Measurements from ENCODE around the gene SLC31A2. TPM values are rescaled to one million over a fixed set of nuclear protein-coding genes. Genes with fewer than 3 reads are reported as not detected.

The SLC31A2 gene
- total RNA-seq, 1 donor from 2014 or later = 2.1 TPM

DNA sequence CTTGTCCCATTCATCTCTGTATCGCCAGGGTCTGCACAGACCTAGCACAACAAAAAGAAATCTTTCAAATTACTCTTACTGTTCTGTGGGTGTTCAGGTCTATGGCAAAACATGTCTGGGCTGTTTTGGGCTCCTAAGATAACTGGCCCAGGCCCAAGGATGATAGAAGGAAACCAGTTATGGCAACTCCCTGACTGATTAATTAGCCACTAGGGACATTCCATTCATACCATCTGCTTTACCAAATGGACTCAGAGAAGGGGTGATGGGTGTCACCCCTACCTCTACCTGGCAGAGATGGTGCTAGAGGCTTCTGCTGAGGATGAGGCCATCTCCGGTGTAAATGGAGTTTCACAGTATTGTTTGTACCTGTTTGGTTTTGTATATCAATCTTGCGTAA is 1.9 kb downstream of the SLC31A2 start:
- no peak for DNase-seq (ENCODE audit: low spot score)

DNA sequence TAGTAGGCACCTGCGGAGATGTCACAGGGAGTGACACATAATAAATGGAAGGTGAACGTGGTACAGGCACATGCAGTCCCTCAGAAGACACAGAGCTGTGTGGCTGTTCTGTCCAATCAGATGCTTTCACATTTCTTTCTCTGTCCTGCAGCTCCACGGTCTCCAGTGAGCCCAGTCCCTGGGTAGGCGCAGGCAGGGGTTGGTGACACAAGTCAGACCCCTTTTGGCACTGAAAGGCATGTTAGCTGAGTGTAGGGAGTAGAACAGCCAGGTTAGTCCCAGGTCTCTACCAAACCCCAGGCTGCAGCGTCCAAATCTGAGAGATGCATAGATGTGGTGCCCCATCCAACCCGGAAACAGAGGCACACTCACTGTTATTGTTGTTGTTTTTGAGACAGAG is 2.8 kb downstream of the SLC31A2 start:
- Mint-ChIP-seq H3K4me3 (ENCODE audit: unreplicated experiment) (no peak overlapping the region), H3K27me3 (ENCODE audit: unreplicated experiment) (peaks cover 7% of the 10 kb centered on the region), H3K27ac (ENCODE audit: unreplicated experiment) (no peak overlapping the region), H3K9me3 (ENCODE audit: unreplicated experiment) (no peaks in the 10 kb centered on the region), H3K36me3 (ENCODE audit: low read depth, unreplicated experiment) (peaks cover 9% of the 10 kb centered on the region), H3K4me1 (ENCODE audit: unreplicated experiment) (peaks cover 11% of the 10 kb centered on the region)
- DNase-seq (ENCODE audit: low spot score) = no peak
- TF ChIP-seq, protein P1, sequence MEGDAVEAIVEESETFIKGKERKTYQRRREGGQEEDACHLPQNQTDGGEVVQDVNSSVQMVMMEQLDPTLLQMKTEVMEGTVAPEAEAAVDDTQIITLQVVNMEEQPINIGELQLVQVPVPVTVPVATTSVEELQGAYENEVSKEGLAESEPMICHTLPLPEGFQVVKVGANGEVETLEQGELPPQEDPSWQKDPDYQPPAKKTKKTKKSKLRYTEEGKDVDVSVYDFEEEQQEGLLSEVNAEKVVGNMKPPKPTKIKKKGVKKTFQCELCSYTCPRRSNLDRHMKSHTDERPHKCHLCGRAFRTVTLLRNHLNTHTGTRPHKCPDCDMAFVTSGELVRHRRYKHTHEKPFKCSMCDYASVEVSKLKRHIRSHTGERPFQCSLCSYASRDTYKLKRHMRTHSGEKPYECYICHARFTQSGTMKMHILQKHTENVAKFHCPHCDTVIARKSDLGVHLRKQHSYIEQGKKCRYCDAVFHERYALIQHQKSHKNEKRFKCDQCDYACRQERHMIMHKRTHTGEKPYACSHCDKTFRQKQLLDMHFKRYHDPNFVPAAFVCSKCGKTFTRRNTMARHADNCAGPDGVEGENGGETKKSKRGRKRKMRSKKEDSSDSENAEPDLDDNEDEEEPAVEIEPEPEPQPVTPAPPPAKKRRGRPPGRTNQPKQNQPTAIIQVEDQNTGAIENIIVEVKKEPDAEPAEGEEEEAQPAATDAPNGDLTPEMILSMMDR (IDR thresholded peaks at IDR 0.05; ENCODE audit: unreplicated experiment) = no peak

More for the DNA sequence above, 1.9 kb downstream of the SLC31A2 start:
- H3K27ac Mint-ChIP-seq (ENCODE audit: unreplicated experiment) = no peak overlapping the region
- peaks cover 4% of the 10 kb centered on the region for H3K27me3 Mint-ChIP-seq (ENCODE audit: unreplicated experiment)
- TF ChIP-seq, protein P1 (IDR thresholded peaks at IDR 0.05; ENCODE audit: unreplicated experiment) = no peak
- H3K4me1 Mint-ChIP-seq (ENCODE audit: unreplicated experiment) = peaks cover 11% of the 10 kb centered on the region
- H3K9me3 Mint-ChIP-seq (ENCODE audit: unreplicated experiment) = no peaks in the 10 kb centered on the region
- H3K36me3 Mint-ChIP-seq (ENCODE audit: low read depth, unreplicated experiment) = peaks cover under 1% of the 10 kb centered on the region
- peak overlapping the region; percentile 19 for H3K4me3 Mint-ChIP-seq (ENCODE audit: unreplicated experiment)

DNA sequence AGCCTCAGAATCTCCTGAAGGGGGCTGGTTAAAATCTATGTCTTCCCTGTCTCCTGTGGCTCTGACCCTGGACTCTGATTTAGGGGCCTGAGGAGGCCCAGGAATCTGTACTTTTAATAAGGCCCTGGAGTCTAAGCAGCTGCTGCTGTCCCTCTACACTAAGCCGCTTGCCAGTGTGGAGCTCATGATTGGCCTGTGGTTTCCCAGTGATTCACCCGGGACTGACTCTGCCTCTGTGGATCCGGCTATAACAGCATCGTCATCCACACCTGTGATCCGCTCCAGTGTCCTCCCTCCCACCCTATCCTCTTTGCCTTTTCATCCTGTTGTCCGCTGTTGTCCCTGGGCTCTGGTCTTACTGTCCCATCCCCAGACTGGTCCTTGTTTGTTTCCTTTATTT is 3.7 kb downstream of the SLC31A2 start:
- TF ChIP-seq, protein P1 (IDR thresholded peaks at IDR 0.05; ENCODE audit: unreplicated experiment) = no peak
- H3K36me3 Mint-ChIP-seq (ENCODE audit: low read depth, unreplicated experiment) = peaks cover 13% of the 10 kb centered on the region
- H3K27me3 Mint-ChIP-seq (ENCODE audit: unreplicated experiment) = peaks cover 9% of the 10 kb centered on the region
- H3K9me3 Mint-ChIP-seq (ENCODE audit: unreplicated experiment) = no peaks in the 10 kb centered on the region
- no peak overlapping the region for H3K27ac Mint-ChIP-seq (ENCODE audit: unreplicated experiment)
- DNase-seq (ENCODE audit: low spot score) = no peak
- H3K4me3 Mint-ChIP-seq (ENCODE audit: unreplicated experiment) = no peak overlapping the region
- H3K4me1 Mint-ChIP-seq (ENCODE audit: unreplicated experiment) = peaks cover 11% of the 10 kb centered on the region

DNA sequence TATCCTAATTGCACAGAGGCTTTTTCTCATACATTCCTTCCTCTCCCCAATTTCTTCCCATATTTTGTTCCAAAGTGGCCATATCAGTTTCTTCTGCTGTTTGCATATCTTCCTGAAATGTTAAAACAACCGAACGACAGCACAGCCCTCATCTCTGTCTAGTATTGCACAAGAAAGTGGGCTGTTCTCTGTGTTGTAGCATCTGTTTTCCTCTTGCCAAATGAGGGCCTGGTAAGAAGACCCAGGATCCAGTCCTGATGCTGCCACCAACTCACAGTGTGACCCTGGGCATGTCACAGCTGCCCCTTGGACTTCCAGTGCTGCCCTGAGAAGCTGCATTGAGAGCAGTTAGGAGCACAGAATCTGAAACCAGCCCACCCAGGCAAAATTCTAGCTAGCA is 4.1 kb downstream of the SLC31A2 start:
- H3K9me3 Mint-ChIP-seq (ENCODE audit: unreplicated experiment) = no peaks in the 10 kb centered on the region
- DNase-seq (ENCODE audit: low spot score) = no peak
- peaks cover 11% of the 10 kb centered on the region for H3K4me1 Mint-ChIP-seq (ENCODE audit: unreplicated experiment)
- TF ChIP-seq, protein P1 (IDR thresholded peaks at IDR 0.05; ENCODE audit: unreplicated experiment) = no peak
- peaks cover 13% of the 10 kb centered on the region for H3K36me3 Mint-ChIP-seq (ENCODE audit: low read depth, unreplicated experiment)
- no peak overlapping the region for H3K4me3 Mint-ChIP-seq (ENCODE audit: unreplicated experiment)
- H3K27ac Mint-ChIP-seq (ENCODE audit: unreplicated experiment) = no peak overlapping the region
- peaks cover 9% of the 10 kb centered on the region for H3K27me3 Mint-ChIP-seq (ENCODE audit: unreplicated experiment)

DNA sequence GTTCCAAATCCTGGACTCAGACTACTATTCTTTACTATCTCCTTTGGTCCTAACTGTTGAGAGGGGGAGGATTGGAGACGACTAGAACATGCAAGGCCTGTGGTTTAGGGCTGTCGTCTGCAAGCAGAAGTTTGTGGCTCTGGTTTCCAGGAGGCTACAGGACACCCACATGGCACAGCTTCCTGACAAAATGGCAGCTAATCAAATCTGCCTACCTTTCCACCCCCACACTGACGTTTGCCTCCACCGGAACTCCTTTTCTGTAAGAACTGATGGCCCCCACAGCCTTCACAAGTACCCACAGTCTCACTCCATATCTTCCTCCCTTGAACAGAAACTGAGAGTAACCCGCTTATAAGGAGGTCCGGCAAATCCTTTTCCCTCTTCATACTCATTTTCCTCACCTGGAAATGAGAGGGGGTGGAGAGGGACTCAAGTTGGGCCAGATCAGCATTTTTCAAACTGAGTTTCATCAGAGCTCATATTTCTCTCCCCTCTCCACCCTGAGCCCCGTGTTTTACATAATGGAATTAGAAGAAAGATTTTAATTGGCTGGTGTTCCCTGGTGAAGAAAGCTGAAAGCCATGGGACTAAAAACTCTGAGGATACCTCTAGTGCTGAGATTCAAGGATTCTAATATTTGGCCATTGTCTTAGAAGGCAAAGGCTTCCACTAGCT is 5.2 kb downstream of the SLC31A2 start:
- peaks cover 9% of the 10 kb centered on the region for H3K27me3 Mint-ChIP-seq (ENCODE audit: unreplicated experiment)
- peaks cover 11% of the 10 kb centered on the region for H3K4me1 Mint-ChIP-seq (ENCODE audit: unreplicated experiment)
- H3K4me3 Mint-ChIP-seq (ENCODE audit: unreplicated experiment) = no peak overlapping the region
- peaks cover 17% of the 10 kb centered on the region for H3K36me3 Mint-ChIP-seq (ENCODE audit: low read depth, unreplicated experiment)
- no peak overlapping the region for H3K27ac Mint-ChIP-seq (ENCODE audit: unreplicated experiment)
- no peak for DNase-seq (ENCODE audit: low spot score)
- no peaks in the 10 kb centered on the region for H3K9me3 Mint-ChIP-seq (ENCODE audit: unreplicated experiment)
- TF ChIP-seq, protein P1 (IDR thresholded peaks at IDR 0.05; ENCODE audit: unreplicated experiment) = no peak

Measured in endothelial cell (in vitro differentiated cells).